Right ventricle myocardium superior (tissue), 1 donor: ENCODE measurements around the gene EVPL. TPM values are rescaled to one million over a fixed set of nuclear protein-coding genes. Genes with fewer than 3 reads are reported as not detected.
A peak's percentile ranks its signal among the peaks of the same experiment; 100 is the strongest.
"Not testable (repeated sequence)": the region's sequence is repeated elsewhere in the genome, so short reads cannot be mapped to it uniquely, and the experiment has no call there.

ENCODE experiments used
- ATAC-seq: fragments of 200-7000 bp; cut with Tn5 transposase; one replicate; pipeline ENCODE4 v1.9.1; 2020; ENCODE audit warnings: mild to moderate bottlenecking; ENCODE audit not compliant: poor library complexity
- DNase-seq: peaks from one replicate; pipeline ENCODE4 v3.0.0-alpha.2; 2020
- intact Hi-C: fragments of 100-400 bp; cut with DNase I; formaldehyde crosslinking; loops from one replicate; pipeline ENCODE4 v1.11.2; 2022
- long read RNA-seq: library from polyadenylated mRNA; unstranded; transcript quantifications from one replicate; pipeline ENCODE4 v2.0.0, GENCODE V29; 2021
- total RNA-seq: library from RNA; stranded (reverse); fragmentation: NEBNext Ultra II Directional; extraction: Animal tissue kit (Norgen Biotek cat#: 25700); gene quantifications from one replicate; pipeline ENCODE4 v1.2.1, GENCODE V29; 2021
- donor health status: DM: no; HTN: yes; CAD: no; lungs with severe emphysema.

The EVPL gene
- 0.08 TPM for total RNA-seq
- long read RNA-seq, result 0 reads

- ATAC-seq (peak; percentile 50), DNase-seq (no peak)
- intact Hi-C loops, result no loop called here
Measured at GRCh38 chr17:76027159-76027839, at the start of gene EVPL. Gene EVPL, minus strand, starts transcription at chr17:76027306. Its CDS starts 108 bp downstream, at chr17:76027198.

DNA sequence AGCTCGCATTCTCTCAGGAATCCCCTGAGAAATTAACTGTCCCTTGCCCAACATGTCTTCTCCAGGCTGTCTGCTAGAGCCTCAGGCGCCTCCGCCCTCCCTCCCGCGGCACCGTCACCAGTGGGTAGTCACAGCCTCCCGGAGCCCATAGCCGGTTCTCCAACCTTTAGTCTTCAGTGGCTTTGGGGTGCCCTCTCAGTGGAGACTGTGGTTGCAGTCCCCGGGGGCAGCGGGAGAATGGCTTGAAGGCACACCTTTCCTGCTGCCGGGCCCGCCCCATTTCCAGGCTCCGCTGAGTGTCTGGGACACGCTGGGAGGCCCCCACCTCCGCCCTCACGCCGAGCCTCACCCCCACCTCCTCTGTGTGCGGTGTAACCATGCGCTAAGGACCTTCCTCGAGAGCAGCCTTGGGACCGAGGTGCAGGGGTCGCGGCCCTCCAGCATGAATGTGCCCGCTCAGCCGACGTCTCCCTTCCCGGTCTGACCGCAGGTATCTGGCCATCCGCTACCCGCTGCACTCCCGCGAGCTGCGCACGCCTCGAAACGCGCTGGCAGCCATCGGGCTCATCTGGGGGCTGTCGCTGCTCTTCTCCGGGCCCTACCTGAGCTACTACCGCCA is 49.1 kb upstream of the EVPL start:
- ATAC-seq, result no peak
- DNase-seq, result no peak
- intact Hi-C loops, result no loop called here

- no peak for DNase-seq
- no peak for ATAC-seq
- intact Hi-C loops, result no loop called here
Measured at GRCh38 chr17:76075364-76076145, 48.4 kb upstream of the EVPL start.

DNA sequence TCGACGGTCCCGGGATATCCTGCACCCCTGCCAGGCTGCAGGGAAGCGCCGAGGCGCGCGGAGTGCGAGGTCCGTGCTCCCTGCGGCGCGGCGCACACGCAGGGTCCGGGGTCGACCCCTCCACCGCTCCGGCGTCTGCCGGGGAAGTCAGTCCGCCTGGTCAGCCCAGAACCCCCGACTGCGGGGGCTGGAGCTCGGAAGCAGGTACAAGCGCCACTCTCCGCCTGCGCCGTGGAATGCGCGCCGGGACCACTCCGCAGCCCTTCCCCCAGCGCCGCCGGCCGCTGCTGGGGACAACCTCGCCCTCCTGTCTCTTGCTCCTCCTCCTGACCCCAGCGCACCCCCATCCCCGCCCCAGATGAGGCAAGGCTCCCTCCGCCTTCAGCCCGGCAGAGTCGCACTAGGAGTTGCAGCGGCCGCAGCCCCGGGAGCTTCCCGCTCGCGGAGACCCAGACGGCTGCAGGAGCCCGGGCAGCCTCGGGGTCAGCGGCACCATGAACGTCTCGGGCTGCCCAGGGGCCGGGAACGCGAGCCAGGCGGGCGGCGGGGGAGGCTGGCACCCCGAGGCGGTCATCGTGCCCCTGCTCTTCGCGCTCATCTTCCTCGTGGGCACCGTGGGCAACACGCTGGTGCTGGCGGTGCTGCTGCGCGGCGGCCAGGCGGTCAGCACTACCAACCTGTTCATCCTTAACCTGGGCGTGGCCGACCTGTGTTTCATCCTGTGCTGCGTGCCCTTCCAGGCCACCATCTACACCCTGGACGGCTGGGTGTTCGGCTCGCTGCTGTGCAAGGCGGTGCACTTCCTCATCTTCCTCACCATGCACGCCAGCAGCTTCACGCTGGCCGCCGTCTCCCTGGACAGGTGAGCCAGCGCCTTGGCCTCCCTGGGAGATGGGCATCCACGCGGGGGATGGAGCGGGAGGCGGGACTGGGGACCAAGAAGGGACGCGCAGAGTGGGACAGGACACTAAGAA is 47.6 kb upstream of the EVPL start, which contains the start of gene GALR2:
TSS of gene GALR2 (plus strand) at position 392 of the 974 bp plus-strand sequence. CDS start at position 495, 103 bp downstream.
- intact Hi-C loops, result no loop called here
- no peak for DNase-seq
- no peak for ATAC-seq

DNA sequence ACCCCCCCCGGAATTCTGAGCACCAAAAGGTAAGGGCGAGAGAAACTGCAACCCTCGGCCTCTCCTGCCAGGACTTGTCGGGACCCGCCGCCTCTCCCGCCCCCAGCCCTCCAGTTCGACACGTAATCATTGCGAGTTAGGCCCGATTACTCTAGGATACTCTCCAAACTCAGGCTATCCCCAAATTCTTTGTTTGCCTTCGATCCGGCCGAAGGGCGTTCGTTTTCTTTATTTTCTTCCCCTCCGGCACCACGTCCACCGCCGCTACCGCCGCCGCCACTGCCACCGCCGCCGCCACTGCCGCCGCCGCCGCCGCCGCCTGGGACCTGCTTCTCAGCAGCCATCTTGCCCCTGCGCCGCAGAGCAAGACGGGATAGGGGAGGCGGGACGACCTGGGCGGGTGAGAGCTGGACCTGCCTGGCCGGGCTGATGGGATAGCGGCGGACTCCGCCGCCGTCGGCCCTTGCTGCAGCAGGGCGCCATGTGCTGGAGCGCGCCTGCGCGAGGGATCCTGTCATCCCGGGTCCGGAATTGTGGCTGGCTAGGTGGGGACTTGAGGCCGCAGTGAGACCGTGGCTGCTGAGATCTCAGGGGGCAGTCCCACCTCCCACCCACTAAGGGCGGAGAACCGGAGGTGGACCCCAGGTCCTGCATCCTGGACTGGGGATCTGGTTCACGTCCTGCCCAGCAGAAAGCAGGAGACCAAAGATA is 45.2 kb upstream of the EVPL start, which contains the start of gene SRP68:
TSS of gene SRP68 (minus strand) at position 370 of the 711 bp plus-strand sequence. CDS start at position 344, 26 bp downstream.
- DNase-seq, result peak; percentile 96
- ATAC-seq, result peak; percentile 100
- intact Hi-C loops, result no loop called here

- no peak for ATAC-seq
- intact Hi-C loops, result no loop called here
Measured at GRCh38 chr17:76071531-76072147, 44.5 kb upstream of the EVPL start.

GRCh38 chr17:76065775-76066174 is 38.7 kb upstream of the EVPL start:
- ATAC-seq, result no peak
- intact Hi-C loops, result no loop called here
- no peak for DNase-seq

More at GRCh38 chr17:76071531-76072147, 44.5 kb upstream of the EVPL start:
- DNase-seq, result no peak

- DNase-seq, result no peak
- ATAC-seq, result no peak
- intact Hi-C loops, result no loop called here
Measured at GRCh38 chr17:76063875-76064546, 36.9 kb upstream of the EVPL start.

DNA sequence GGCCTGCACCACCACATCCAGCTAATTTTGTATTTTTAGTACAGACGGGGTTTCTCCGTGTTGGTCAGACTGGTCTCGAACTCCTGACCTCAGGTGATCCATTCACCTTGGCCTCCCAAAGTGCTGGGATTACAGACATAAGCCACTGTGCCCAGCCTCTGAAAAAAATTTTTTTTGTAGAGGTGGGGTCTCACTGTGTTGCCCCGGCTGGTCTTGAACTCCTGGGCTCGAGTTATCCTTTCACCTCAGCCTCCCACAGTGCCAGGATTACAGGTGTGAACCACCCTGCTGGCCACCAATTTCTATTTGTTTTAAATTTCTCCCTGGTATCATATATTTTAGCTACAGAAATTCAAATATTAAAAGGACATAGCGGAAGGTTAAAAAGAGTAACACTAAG is 31.2 kb upstream of the EVPL start:
- ATAC-seq, DNase-seq, intact Hi-C loops: not testable (repeated sequence)

DNA sequence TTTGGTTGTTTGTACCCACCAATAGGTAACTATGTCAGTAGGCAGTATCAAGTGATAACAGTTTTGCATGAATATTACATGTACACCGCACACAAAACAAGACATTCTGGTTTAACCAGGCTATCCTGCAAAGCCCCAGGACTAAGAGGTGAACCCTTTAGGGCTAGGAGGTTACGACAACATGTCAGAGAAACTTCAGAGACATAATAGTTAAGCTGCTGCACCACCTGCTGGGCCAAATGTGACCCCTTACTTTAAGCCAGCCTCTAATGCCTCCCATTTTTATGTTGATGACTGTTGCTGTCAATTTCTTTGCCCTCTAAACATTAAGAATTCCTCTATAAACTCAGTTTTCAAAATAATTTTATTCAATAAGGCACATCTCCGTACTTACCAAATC is 29.8 kb upstream of the EVPL start:
- no peak for DNase-seq
- ATAC-seq, result no peak
- intact Hi-C loops, result no loop called here

DNA sequence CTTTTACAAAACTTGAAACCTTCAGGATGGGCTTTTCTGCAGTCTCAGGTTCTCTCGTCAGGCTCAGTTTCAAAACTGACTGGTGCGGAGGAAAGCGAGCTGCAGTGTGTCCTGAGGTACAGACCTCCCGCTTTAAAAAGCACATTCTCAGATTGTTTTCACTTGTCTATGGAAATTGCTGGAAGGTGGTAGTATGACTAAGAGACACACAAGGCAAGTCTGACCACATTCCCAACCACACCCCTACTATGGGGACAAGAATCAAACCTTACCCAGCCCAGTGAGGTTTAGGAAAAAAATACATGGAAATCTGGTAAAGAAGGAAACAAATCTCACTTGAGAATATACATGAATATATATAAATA is 27.0 kb upstream of the EVPL start:
- DNase-seq, result no peak
- intact Hi-C loops, result no loop called here
- ATAC-seq, result no peak

GRCh38 chr17:76053246-76054111 is 26.4 kb upstream of the EVPL start:
- DNase-seq, result no peak
- no peak for ATAC-seq
- intact Hi-C loops, result no loop called here

- intact Hi-C loops, result no loop called here
- ATAC-seq, result no peak
- DNase-seq, result no peak
Measured at GRCh38 chr17:76051561-76051960, 24.5 kb upstream of the EVPL start.

- intact Hi-C loops, result no loop called here
- no peak for ATAC-seq
- DNase-seq, result no peak
Measured at GRCh38 chr17:76050538-76051467, 23.7 kb upstream of the EVPL start.
